ENCODE measurements around the gene SLC6A19. TPM values are rescaled to one million over a fixed set of nuclear protein-coding genes. Genes with fewer than 3 reads are reported as not detected.

The SLC6A19 gene
- total and polyA plus RNA-seq, 9 of the 15 experiments (the other 6 are each of a cell fraction or from before 2014, with no cell fraction given), result 0.03 to 1.6 (median 0.59) TPM

- TF ChIP-seq, protein P1, sequence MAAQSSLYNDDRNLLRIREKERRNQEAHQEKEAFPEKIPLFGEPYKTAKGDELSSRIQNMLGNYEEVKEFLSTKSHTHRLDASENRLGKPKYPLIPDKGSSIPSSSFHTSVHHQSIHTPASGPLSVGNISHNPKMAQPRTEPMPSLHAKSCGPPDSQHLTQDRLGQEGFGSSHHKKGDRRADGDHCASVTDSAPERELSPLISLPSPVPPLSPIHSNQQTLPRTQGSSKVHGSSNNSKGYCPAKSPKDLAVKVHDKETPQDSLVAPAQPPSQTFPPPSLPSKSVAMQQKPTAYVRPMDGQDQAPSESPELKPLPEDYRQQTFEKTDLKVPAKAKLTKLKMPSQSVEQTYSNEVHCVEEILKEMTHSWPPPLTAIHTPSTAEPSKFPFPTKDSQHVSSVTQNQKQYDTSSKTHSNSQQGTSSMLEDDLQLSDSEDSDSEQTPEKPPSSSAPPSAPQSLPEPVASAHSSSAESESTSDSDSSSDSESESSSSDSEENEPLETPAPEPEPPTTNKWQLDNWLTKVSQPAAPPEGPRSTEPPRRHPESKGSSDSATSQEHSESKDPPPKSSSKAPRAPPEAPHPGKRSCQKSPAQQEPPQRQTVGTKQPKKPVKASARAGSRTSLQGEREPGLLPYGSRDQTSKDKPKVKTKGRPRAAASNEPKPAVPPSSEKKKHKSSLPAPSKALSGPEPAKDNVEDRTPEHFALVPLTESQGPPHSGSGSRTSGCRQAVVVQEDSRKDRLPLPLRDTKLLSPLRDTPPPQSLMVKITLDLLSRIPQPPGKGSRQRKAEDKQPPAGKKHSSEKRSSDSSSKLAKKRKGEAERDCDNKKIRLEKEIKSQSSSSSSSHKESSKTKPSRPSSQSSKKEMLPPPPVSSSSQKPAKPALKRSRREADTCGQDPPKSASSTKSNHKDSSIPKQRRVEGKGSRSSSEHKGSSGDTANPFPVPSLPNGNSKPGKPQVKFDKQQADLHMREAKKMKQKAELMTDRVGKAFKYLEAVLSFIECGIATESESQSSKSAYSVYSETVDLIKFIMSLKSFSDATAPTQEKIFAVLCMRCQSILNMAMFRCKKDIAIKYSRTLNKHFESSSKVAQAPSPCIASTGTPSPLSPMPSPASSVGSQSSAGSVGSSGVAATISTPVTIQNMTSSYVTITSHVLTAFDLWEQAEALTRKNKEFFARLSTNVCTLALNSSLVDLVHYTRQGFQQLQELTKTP (IDR thresholded peaks at IDR 0.05; ENCODE audit: low read depth in 1 of 2, partially characterized antibody in 2 of 2), result peak in 1 of 2 experiments; percentile 84
- TF ChIP-seq, protein P2, sequence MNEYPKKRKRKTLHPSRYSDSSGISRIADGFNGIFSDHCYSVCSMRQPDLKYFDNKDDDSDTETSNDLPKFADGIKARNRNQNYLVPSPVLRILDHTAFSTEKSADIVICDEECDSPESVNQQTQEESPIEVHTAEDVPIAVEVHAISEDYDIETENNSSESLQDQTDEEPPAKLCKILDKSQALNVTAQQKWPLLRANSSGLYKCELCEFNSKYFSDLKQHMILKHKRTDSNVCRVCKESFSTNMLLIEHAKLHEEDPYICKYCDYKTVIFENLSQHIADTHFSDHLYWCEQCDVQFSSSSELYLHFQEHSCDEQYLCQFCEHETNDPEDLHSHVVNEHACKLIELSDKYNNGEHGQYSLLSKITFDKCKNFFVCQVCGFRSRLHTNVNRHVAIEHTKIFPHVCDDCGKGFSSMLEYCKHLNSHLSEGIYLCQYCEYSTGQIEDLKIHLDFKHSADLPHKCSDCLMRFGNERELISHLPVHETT (CRISPR knock-in tag; conservative IDR thresholded peaks at IDR 0.05 in 1 of 2, IDR thresholded peaks at IDR 0.05 in 1 of 2), result 0 out of 4 replicates have a peak, but pooled peaks of 1 of the 2 experiments have one; percentile 63
- TF ChIP-seq SRSF9 (IDR thresholded peaks at IDR 0.05; ENCODE audit: borderline replicate concordance, low read depth, low read length), result no peak
These were observed 45.5 kb downstream of the SLC6A19 start (continued) for GRCh38 chr5:1246711-1247431.

Measured in K562 (cell line).